ENCODE measurements around the gene LETMD1. TPM values are rescaled to one million over a fixed set of nuclear protein-coding genes. Genes with fewer than 3 reads are reported as not detected.

LETMD1 gene
- polyA plus RNA-seq, 1 experiment = 48.1 TPM

GRCh38 chr12:51004504-51004903 lies 43.6 kb upstream of the LETMD1 start:
- H3K27ac ChIP-seq (ENCODE audit: low read depth, low read length) = no peak overlapping the region
- no peak for TF ChIP-seq CTCF (IDR thresholded peaks at IDR 0.05; ENCODE audit: low read depth, low read length)
- ChIA-PET CTCF (interaction anchor here (0.7 kb wide), 1 partner anchor 179 kb away, joined by 3 read pairs; no protein-coding TSS in a partner anchor), POLR2A (no interaction called here)
- no peaks in the 10 kb centered on the region for H3K9me3 ChIP-seq (ENCODE audit: control insufficient read depth, insufficient read depth, low read length)
- no peak for DNase-seq (ENCODE audit: low read depth, low spot score)
- H3K27me3 ChIP-seq (ENCODE audit: control insufficient read depth, insufficient read depth, low read length) = no peaks in the 10 kb centered on the region
- no peak overlapping the region for H3K4me3 ChIP-seq (ENCODE audit: low read depth, low read length)

GRCh38 chr12:51005030-51005429 lies 43.1 kb upstream of the LETMD1 start:
- no peak for TF ChIP-seq CTCF (IDR thresholded peaks at IDR 0.05; ENCODE audit: low read depth, low read length)
- DNase-seq (ENCODE audit: low read depth, low spot score) = no peak
- POLR2A ChIA-PET = no interaction called here
- Histone ChIP-seq H3K27ac (ENCODE audit: low read depth, low read length) (no peak overlapping the region), H3K9me3 (ENCODE audit: control insufficient read depth, insufficient read depth, low read length) (no peaks in the 10 kb centered on the region), H3K4me3 (ENCODE audit: low read depth, low read length) (no peak overlapping the region), H3K27me3 (ENCODE audit: control insufficient read depth, insufficient read depth, low read length) (no peaks in the 10 kb centered on the region)
- CTCF ChIA-PET = interaction anchor here (1.6 kb wide), 1 partner anchor 336 kb away, joined by 3 read pairs; no protein-coding TSS in a partner anchor

GRCh38 chr12:51005671-51006070 lies 42.5 kb upstream of the LETMD1 start:
- no peak overlapping the region for H3K4me3 ChIP-seq (ENCODE audit: low read depth, low read length)
- no peaks in the 10 kb centered on the region for H3K27me3 ChIP-seq (ENCODE audit: control insufficient read depth, insufficient read depth, low read length)
- no peak overlapping the region for H3K27ac ChIP-seq (ENCODE audit: low read depth, low read length)
- no peak for TF ChIP-seq CTCF (IDR thresholded peaks at IDR 0.05; ENCODE audit: low read depth, low read length)
- no peaks in the 10 kb centered on the region for H3K9me3 ChIP-seq (ENCODE audit: control insufficient read depth, insufficient read depth, low read length)
- POLR2A ChIA-PET = no interaction called here
- DNase-seq (ENCODE audit: low read depth, low spot score) = no peak
- CTCF ChIA-PET = interaction anchor here (1.6 kb wide), 1 partner anchor 335 kb away, joined by 3 read pairs; no protein-coding TSS in a partner anchor

- POLR2A ChIA-PET = no interaction called here
- CTCF ChIA-PET = interaction anchor here (0.6 to 1.4 kb wide), 2 partner anchors 225 to 243 kb away, joined by 3 to 4 read pairs; no protein-coding TSS in a partner anchor
- no peak for TF ChIP-seq CTCF (IDR thresholded peaks at IDR 0.05; ENCODE audit: low read depth, low read length)
- Histone ChIP-seq H3K9me3 (ENCODE audit: control insufficient read depth, insufficient read depth, low read length) (no peaks in the 10 kb centered on the region), H3K27me3 (ENCODE audit: control insufficient read depth, insufficient read depth, low read length) (no peaks in the 10 kb centered on the region), H3K4me3 (ENCODE audit: low read depth, low read length) (no peak overlapping the region), H3K27ac (ENCODE audit: low read depth, low read length) (no peak overlapping the region)
- no peak for DNase-seq (ENCODE audit: low read depth, low spot score)
These were observed 39.6 kb upstream of the LETMD1 start for GRCh38 chr12:51008329-51009055.

GRCh38 chr12:51009056-51009440 lies 39.1 kb upstream of the LETMD1 start:
- no peak overlapping the region for H3K27ac ChIP-seq (ENCODE audit: low read depth, low read length)

More at GRCh38 chr12:51009056-51009440, 39.1 kb upstream of the LETMD1 start:
- CTCF ChIA-PET = interaction anchor here (1.4 kb wide), 1 partner anchor 244 kb away, joined by 4 read pairs; no protein-coding TSS in a partner anchor
- H3K4me3 ChIP-seq (ENCODE audit: low read depth, low read length) = no peak overlapping the region
- POLR2A ChIA-PET = no interaction called here
- H3K27me3 ChIP-seq (ENCODE audit: control insufficient read depth, insufficient read depth, low read length) = no peaks in the 10 kb centered on the region
- no peaks in the 10 kb centered on the region for H3K9me3 ChIP-seq (ENCODE audit: control insufficient read depth, insufficient read depth, low read length)
- no peak for TF ChIP-seq CTCF (IDR thresholded peaks at IDR 0.05; ENCODE audit: low read depth, low read length)
- no peak for DNase-seq (ENCODE audit: low read depth, low spot score)

All from AG04450 (cell line).